Right atrium auricular region (tissue), 2 donors: ENCODE results near the gene JMJD8. TPM values are rescaled to one million over a fixed set of nuclear protein-coding genes. Genes with fewer than 3 reads are reported as not detected.

ENCODE experiments used
- DNase-seq: peaks from one replicate; pipeline ENCODE4 v3.0.0-alpha.2; 2019; ENCODE audit warnings: low spot score
- H3K27ac ChIP-seq, 2 donors: fragments of 200-600 bp; sonication (generic); 1 replicate in 1 of 2; 2 replicates in 1 of 2; pipeline ENCODE4 v1.5.1; 2016 to 2019
- H3K27me3 ChIP-seq, 2 donors: fragments of 200-600 bp; sonication (generic); one replicate each; pipeline versions ENCODE4 v1.5.1 to v1.6.0; 2017 to 2019
- H3K36me3 ChIP-seq: fragments of 200-600 bp; sonication (generic); one replicate; pipeline ENCODE4 v1.5.1; 2016
- H3K4me1 ChIP-seq, 2 donors: fragments of 200-600 bp; sonication (generic); one replicate each; pipeline versions ENCODE4 v1.5.1 to v1.6.0; 2017 to 2019
- H3K4me3 ChIP-seq, 2 donors: fragments of 200-600 bp; sonication (generic); 1 replicate in 1 of 2; 2 replicates in 1 of 2; pipeline ENCODE4 v1.5.1; 2017 to 2019; ENCODE audit warnings: mild to moderate bottlenecking in 1 of 2, moderate library complexity in 1 of 2
- H3K9me3 ChIP-seq, 2 donors: fragments of 200-600 bp; sonication (generic); one replicate each; pipeline ENCODE4 v1.5.1; 2019
- CTCF ChIP-seq, 2 donors: fragments of 200-600 bp; sonication (generic); IDR thresholded peaks; one replicate each; pipeline ENCODE4 v1.5.1; 2019; ENCODE audit warnings: antibody characterized with exemption in 2 of 2
- total RNA-seq, 2 donors: library from RNA; depleted of rRNA; stranded (reverse); fragments of >200 nt; gene quantifications; one replicate each; pipeline ENCODE4 v1.1.0, GENCODE V29; 2016

JMJD8 gene
- total RNA-seq, 2 donors from 2014 or later: 76.4 to 82.1 TPM

- Histone ChIP-seq H3K9me3 (no peaks in the 10 kb centered on the region), H3K4me3 (no peak overlapping the region), H3K4me1 (peaks cover 0 to 36% of the 10 kb centered on the region in 2 donors), H3K36me3 (no peaks in the 10 kb centered on the region), H3K27ac (no peak overlapping the region), H3K27me3 (peaks cover 12 to 51% of the 10 kb centered on the region in 2 donors)
- DNase-seq: no peak
- no peak for TF ChIP-seq CTCF (IDR thresholded peaks at IDR 0.05)
Observed at GRCh38 chr16:708019-708418, 23.9 kb upstream of the JMJD8 start.

- Histone ChIP-seq H3K4me3 (no peak overlapping the region), H3K27me3 (peaks cover 12 to 56% of the 10 kb centered on the region in 2 donors)
- no peak for DNase-seq
Observed at GRCh38 chr16:707062-707538, 23.0 kb upstream of the JMJD8 start.

GRCh38 chr16:706189-707061 is 22.3 kb upstream of the JMJD8 start:
- Histone ChIP-seq H3K4me3 (peak overlapping the region in 1 of 2 donors; percentile 31), H3K9me3 (no peaks in the 10 kb centered on the region), H3K27ac (no peak overlapping the region), H3K27me3 (peaks cover 12 to 61% of the 10 kb centered on the region in 2 donors), H3K4me1 (peaks cover 0 to 30% of the 10 kb centered on the region in 2 donors), H3K36me3 (no peaks in the 10 kb centered on the region)
- no peak for DNase-seq
- no peak for TF ChIP-seq CTCF (IDR thresholded peaks at IDR 0.05)

More at GRCh38 chr16:707062-707538, 23.0 kb upstream of the JMJD8 start:
- no peak for TF ChIP-seq CTCF (IDR thresholded peaks at IDR 0.05)
- Histone ChIP-seq H3K27ac (no peak overlapping the region), H3K9me3 (no peaks in the 10 kb centered on the region), H3K4me1 (peaks cover 0 to 36% of the 10 kb centered on the region in 2 donors), H3K36me3 (no peaks in the 10 kb centered on the region)

- peaks cover 12 to 61% of the 10 kb centered on the region in 2 donors for H3K27me3 ChIP-seq
- no peak for TF ChIP-seq CTCF (IDR thresholded peaks at IDR 0.05)
- peak within 1 kb of the TSS in 1 of 2 donors; percentile 31 for H3K4me3 ChIP-seq
- no peak for DNase-seq
- H3K4me1 ChIP-seq: peaks cover 0 to 34% of the 10 kb centered on the region in 2 donors
- H3K36me3 ChIP-seq: no peaks in the 10 kb centered on the region
- H3K27ac ChIP-seq: no peak within 1 kb of the TSS
- no peaks in the 10 kb centered on the region for H3K9me3 ChIP-seq
Observed at GRCh38 chr16:705431-706188, 21.5 kb upstream of the JMJD8 start, which contains the start of gene FBXL16. Gene FBXL16 (minus strand): TSS chr16:705801. CDS start chr16:697405, 8,396 bp downstream.

GRCh38 chr16:704552-705380 is 20.6 kb upstream of the JMJD8 start:
- Histone ChIP-seq H3K36me3 (no peaks in the 10 kb centered on the region), H3K27me3 (peaks cover 12 to 62% of the 10 kb centered on the region in 2 donors), H3K4me3 (peak overlapping the region in 1 of 2 donors; percentile 21), H3K27ac (no peak overlapping the region), H3K9me3 (no peaks in the 10 kb centered on the region), H3K4me1 (peaks cover 0 to 31% of the 10 kb centered on the region in 2 donors)
- no peak for DNase-seq
- no peak for TF ChIP-seq CTCF (IDR thresholded peaks at IDR 0.05)
